ENCODE data around the gene GPD2.
A peak's percentile ranks its signal among the peaks of the same experiment; 100 is the strongest.

The GPD2 gene

GRCh38 chr2:156435718-156436496 is at the start of gene GPD2:
TSS of gene GPD2 (plus strand) at chr2:156436379. CDS start at chr2:156476106, 39,727 bp downstream.
- peak; percentile 62 for DNase-seq

DNA sequence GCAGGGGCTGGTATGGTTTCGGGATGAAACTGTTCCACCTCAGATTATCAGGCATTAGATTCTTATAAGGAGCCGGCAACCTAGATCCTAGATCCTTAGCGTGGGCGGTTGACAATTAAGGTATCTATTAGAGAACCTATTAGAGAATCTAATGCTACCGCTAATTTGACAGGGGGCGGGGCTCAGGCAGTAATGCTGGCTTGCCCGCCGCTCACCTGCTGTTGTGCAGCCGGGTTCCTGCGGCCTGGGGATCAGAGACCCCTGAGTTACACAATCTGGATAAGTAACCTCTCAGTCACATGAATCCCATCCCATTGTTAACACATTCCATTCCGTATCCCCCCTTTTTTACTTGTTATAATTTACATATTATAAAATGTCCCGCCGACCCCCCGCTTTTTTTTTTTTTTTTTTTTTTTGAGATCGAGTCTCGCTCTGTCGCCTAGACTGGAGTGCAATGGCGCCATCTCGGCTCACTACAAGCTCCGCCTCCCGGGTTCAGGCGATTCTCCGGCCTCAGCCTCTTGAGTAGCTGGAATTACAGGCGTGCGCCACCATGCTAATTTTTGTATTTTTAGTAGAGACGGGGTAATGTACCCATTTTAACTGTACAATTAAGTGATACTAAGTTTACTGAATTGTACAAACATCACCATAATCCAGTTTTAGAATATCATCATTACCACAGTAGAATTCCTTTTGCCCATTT is 42.0 kb upstream of the GPD2 start:
- no peak for DNase-seq

DNA sequence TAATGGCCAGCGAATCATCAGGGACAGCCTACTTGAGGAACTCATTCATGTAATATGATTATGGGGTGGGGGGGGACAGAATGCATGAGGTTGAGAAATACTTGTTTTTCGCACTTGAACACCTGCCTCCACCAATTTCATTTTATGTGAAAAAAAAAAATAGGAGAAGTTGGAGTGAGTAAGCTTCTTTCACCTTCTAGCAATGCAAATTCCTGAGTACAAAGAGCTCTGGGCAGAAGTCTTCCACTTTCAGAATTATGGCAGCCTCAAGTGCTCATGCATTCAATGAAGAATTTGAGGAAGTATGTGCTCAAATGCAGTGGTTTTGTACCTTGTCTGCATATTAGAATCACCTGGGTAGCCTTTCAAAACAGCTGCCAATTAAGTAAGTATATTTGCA is 40.1 kb upstream of the GPD2 start:
- no peak for DNase-seq

DNA sequence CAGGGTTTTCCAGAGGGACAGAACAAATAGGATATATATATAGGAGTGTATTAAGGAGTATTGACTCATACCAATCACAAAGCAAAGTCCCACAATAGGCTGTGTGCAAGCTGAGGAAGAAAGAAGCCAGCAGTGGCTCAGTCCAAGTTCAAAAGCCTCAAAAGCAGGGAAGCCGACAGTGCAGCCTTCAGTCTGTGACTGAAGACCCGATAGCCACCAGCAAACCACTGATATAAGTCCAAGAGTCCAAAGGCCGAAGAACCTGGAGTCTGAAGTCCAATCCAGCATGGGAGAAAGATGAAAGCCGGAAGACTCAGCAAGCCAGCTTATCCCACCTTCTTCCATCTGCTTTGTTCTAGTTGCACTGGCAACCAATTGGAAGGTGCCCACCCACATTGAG is 39.0 kb upstream of the GPD2 start:
- DNase-seq, result no peak

DNA sequence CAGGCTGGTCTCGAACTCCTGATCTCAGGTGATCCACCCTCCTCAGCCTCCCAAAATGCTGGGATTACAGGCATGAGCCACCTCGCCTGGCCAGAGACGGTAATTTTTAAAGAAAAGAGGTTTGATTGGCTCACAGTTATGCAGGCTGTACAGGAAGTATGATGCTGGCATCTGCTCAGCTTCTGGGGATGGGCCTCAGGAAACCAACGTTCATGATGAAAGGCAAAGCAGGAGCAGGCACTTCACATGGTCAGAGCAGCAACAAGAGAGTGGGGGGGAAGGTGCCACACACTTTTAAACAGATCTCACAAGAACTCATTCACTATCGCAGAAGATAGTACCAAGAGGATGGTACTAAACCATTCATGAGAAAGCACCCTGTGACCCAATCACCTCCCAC is 38.0 kb upstream of the GPD2 start:
- DNase-seq, result no peak

DNA sequence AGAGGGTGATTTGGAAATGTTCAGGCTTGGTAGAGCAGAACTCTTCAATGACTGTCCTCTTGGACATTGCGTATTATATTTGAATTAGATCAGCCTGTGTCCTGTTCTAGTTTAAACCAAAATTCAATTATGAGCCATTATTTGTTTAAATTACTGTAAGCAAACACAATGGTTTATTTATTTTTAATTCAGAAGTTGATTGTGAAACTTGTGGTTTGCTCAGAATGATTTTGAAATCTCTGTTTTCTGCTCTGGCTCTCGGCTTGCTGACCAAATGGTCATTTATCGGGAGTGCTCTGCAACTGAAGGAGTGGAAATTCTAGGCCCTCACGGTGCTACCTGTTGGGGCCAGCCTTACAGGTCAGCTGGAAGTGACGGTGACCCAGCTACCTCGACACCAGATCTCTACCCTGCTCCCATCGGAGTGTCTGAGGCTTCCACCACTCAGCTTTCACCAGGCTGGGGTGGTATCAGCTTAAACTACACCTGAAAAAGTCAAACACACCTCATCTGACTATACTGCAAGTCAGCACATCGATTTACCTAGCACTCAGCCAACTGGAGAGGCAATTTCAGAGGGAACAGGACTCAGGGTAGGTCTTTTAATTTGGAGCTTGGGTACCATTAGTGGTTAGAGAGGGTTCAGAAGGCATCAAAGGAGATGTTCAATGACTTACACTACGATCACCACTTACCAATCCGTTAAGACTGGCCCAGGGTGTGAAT is 36.8 kb upstream of the GPD2 start:
- DNase-seq, result peak; percentile 4

GRCh38 chr2:156399950-156400705 is 36.1 kb upstream of the GPD2 start:
- peak; percentile 3 for DNase-seq

- peak; percentile 78 for DNase-seq
Observed at GRCh38 chr2:156400706-156401678, 35.2 kb upstream of the GPD2 start.

GRCh38 chr2:156401861-156402260 is 34.3 kb upstream of the GPD2 start:
- DNase-seq, result no peak

- DNase-seq, result no peak
Observed at GRCh38 chr2:156405586-156405985, 30.6 kb upstream of the GPD2 start.

DNA sequence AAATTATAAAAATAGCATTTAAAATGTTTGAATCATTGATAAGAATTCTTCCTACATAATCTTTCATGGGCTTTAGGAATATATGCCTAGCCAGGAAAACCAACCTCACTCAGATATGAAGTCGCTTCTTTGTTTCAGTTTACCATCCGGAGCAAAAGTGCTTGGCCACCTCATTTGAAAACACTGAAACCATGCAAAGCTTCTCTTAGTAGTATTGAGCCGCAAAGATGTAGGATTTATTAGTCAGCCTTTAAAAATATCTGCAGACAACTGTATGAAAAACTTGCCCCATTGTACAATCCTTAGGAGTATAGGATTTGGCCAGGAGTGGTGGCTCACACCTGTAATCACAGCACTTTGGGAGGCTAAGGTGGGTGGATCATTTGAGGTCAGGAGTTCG is 24.3 kb upstream of the GPD2 start:
- no peak for DNase-seq

- no peak for DNase-seq
Observed at GRCh38 chr2:156421851-156422250, 14.3 kb upstream of the GPD2 start.

GRCh38 chr2:156423674-156424282 is 12.4 kb upstream of the GPD2 start:
- no peak for DNase-seq

DNA sequence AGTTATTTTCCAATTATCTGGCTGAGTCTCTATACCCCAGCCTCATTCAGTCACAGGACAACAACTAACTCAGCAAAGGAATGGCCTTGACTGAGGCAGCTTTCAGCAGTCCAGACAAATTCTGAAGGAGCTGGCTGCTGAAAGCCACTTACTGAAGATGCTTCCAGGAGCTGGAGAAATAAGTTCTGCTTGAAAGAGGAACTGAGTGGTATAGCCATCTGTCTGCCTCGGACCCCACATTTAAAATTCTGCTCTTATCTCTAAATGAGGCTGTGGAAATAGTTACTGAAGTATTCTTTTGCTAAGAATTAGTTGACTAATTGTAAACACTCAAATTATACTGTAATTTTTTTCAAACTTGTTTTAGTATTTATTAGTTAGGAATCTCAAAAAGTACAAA is 9.1 kb upstream of the GPD2 start:
- DNase-seq, result no peak

DNA sequence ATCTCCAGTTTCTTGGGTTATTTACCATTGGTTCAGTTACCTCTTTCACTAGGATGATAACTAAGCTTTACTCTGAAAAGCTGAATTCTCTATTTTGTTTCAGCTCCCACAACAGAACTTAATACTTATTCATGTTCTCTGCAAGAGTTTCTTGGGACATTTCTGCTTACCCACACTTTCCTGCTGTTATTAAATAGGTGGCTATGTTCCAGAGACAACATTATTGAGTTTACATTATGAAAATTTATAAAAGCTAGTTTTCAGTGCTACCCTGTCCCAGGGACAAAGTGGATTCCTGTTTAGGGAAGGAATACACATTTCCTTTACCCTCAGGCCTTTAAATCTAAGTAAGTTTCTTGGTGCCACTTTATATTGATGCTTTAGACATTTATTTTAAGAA is 7.0 kb upstream of the GPD2 start:
- DNase-seq, result no peak

DNA sequence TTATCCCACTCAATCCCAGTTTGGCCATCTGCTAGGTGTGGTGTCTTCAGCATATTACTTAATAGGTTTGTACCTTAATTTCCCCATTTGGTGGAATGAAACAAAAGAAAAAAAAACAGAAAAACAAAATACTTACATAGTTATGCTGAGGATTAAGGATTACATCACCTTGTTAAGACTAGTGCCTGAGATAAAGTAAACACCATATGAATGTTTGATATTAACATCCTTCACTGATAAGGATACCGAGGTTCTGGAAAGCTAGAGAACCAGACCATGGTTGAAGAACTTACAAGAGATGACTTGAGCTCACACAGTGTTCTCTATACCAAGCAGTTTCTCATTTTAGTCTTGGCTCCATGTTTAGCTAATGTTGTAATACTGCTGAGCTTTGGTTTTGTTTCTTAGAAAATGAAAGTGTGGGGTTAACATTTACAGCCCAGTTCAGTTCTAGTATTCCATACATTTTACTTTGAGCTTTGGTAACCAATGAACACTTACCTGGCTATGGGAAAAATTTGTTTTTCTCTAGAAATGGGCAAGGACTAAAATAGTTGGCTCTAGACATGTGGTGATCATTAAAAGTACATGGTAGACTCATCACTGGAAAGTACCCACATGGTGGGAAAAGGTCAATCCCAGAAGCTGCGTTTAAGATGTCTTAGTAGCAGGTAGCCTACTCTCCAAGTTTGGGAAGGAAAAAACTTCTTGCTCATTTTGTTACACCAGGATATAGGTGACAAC is 5.8 kb upstream of the GPD2 start:
- DNase-seq, result no peak

GRCh38 chr2:156430980-156431358 is 5.2 kb upstream of the GPD2 start:
- DNase-seq, result no peak

GRCh38 chr2:156434461-156435291 is 1.5 kb upstream of the GPD2 start:
- DNase-seq, result peak; percentile 8

- DNase-seq, result no peak
Observed at GRCh38 chr2:156435396-156435717, 822 bp upstream of the GPD2 start.
